ENCODE results near the gene ADARB2. TPM values are rescaled to one million over a fixed set of nuclear protein-coding genes. Genes with fewer than 3 reads are reported as not detected.
A peak's percentile ranks its signal among the peaks of the same experiment; 100 is the strongest.
"Not testable (repeated sequence)": the region's sequence is repeated elsewhere in the genome, so short reads cannot be mapped to it uniquely, and the experiment has no call there.

The ADARB2 gene
- total and polyA plus RNA-seq, 5 donors, result 0.53 to 1.6 (median 0.59) TPM

DNA sequence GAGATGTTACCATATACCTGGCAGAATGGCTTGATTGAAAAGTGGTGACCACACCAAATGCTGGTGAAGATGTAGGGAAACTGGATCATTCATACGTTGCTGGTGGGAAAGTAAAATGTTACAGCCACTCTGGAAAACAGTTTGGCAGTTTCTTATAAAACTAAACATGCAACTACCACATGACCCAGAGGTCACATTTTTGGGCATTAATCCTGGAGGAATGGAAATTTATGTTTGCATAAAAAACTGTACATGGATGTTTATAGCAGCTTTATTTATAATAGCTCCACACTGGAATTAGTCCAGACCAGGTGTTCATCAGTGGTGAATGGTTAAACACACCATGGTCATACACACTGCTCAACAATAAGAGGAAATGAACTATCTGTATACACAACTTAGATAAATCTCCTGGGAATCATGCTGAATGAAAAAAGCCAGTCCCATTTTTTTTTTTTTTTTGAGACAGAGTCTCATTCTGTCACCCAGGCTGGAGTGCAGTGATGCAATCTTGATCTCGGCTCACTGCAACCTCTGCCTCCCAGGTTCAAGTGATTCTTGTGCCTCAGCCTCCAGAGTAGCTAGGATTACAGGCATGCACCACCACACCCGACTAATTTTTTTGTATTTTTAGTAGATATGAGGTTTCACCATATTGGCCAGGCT is 309.7 kb downstream of the ADARB2 start:
- H3K27me3 ChIP-seq (ENCODE audit: control insufficient read depth, insufficient read depth); DNase-seq; H3K4me3 ChIP-seq (ENCODE audit: low read length); H3K27ac ChIP-seq (ENCODE audit: low read length); H3K9me3 ChIP-seq (ENCODE audit: control insufficient read depth, low read length); intact Hi-C loops (cut with DNase I); H3K4me1 ChIP-seq (ENCODE audit: control insufficient read depth, insufficient read depth, low read length); ATAC-seq: not testable (repeated sequence)
- WGBS, result 60% methylated on average over 3 of the region's 3 CpGs

DNA sequence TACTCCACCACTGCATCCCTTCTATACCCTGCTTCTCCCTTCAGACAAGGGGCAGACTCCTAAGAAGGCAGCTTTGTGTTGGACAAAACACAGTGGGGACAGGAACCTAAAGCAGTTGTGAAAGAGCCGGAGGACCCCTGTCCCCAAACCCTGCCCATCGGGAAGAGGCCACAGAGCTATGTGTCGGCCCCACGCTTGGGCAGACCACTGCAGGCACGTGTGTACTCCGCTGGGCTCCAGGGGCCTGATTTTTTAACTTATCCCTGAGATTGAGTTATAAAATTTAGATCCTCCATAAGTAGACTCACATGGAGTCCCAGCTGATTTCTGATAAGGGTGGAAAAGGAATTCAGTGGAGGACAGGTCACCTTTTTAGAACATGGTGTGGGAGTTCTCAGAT is 310.5 kb downstream of the ADARB2 start:
- Histone ChIP-seq H3K27ac (ENCODE audit: low read length) (no peak overlapping the region), H3K4me1 (ENCODE audit: control insufficient read depth, insufficient read depth, low read length) (no peaks in the 10 kb centered on the region), H3K9me3 (ENCODE audit: control insufficient read depth, low read length) (no peaks in the 10 kb centered on the region), H3K27me3 (ENCODE audit: control insufficient read depth, insufficient read depth) (no peaks in the 10 kb centered on the region), H3K4me3 (ENCODE audit: low read length) (no peak overlapping the region)
- ATAC-seq, result no peak
- DNase-seq, result no peak
- intact Hi-C loops (cut with DNase I), result no loop called here
- WGBS, result 81% methylated on average over 6 of the region's 6 CpGs

DNA sequence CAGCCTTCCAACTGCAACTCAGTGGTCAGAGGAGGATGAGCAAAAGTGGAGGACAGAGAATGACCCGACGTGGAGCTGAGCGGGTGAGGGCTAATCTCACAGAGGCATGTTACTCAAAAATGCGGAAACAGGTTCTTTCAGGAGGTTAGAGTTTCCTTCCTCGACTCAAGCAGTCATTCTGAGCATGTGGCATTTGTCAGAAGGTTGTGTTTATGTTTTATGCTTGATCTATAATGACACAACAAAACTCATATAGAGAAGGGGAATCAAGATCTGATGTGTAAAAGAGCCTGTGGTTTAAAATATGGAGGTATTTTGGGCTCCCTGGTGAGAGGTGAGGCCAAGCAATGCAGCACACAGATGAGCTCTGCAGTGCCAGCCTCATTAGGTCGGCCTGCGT is 311.4 kb downstream of the ADARB2 start:
- DNase-seq, result no peak
- H3K27ac ChIP-seq (ENCODE audit: low read length), result no peak overlapping the region
- no peak for ATAC-seq
- H3K27me3 ChIP-seq (ENCODE audit: control insufficient read depth, insufficient read depth), result no peaks in the 10 kb centered on the region
- intact Hi-C loops (cut with DNase I), result no loop called here
- 64% methylated on average over 7 of the region's 7 CpGs for WGBS
- no peaks in the 10 kb centered on the region for H3K4me1 ChIP-seq (ENCODE audit: control insufficient read depth, insufficient read depth, low read length)
- H3K4me3 ChIP-seq (ENCODE audit: low read length), result no peak overlapping the region
- H3K9me3 ChIP-seq (ENCODE audit: control insufficient read depth, low read length), result no peaks in the 10 kb centered on the region

DNA sequence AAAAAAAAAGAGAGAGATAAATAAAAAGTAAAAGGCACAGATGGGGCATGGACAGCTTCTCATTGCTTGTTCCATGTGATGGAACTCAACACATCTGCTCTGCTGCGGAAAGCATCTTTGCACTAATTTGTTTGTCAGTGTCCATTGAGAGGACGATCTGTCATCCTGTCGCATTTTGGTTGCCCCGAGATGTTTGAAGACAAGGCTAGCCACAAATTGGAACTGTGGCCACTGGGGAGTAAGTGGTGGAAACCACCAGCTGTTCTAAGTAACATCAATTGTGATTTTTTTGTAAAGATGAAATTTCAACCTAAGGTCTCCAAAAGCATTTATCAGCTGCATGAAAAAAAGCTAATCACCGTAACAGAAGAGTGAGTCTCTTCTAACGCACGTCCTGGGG is 312.7 kb downstream of the ADARB2 start:
- ATAC-seq (no peak), DNase-seq (no peak)
- WGBS, result 76% methylated on average over 7 of the region's 7 CpGs
- H3K9me3 ChIP-seq (ENCODE audit: control insufficient read depth, low read length), result no peaks in the 10 kb centered on the region
- intact Hi-C loops (cut with DNase I), result no loop called here
- no peaks in the 10 kb centered on the region for H3K27me3 ChIP-seq (ENCODE audit: control insufficient read depth, insufficient read depth)
- no peaks in the 10 kb centered on the region for H3K4me1 ChIP-seq (ENCODE audit: control insufficient read depth, insufficient read depth, low read length)
- H3K27ac ChIP-seq (ENCODE audit: low read length), result no peak overlapping the region
- no peak overlapping the region for H3K4me3 ChIP-seq (ENCODE audit: low read length)

DNA sequence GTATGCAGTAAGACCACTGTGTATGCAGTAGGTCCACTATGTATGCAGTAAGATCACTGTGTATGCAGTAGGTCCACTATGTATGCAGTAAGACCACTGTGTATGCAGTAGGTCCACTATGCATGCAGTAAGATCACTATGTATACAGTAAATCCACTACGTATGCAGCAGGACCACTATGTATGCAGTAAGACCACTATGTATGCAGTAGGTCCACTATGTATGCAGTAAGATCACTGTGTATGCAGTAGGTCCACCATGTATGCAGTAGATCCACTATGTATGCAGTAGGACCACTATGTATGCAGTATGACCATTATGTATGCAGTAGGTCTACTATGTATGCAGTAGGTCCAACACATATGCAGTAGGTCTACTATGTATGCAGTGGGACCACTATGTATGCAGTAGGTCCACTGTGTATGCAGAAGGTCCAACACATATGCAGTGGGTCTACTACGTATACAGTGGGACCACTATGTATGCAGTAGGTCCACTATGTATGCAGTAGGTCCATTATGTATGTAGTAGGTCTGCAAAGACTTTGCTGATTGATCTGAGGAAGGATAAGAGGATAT is 313.6 kb downstream of the ADARB2 start:
- DNase-seq (no peak), ATAC-seq (no peak)
- Histone ChIP-seq H3K4me1 (ENCODE audit: control insufficient read depth, insufficient read depth, low read length) (no peaks in the 10 kb centered on the region), H3K9me3 (ENCODE audit: control insufficient read depth, low read length) (no peaks in the 10 kb centered on the region), H3K4me3 (ENCODE audit: low read length) (no peak overlapping the region), H3K27ac (ENCODE audit: low read length) (no peak overlapping the region), H3K27me3 (ENCODE audit: control insufficient read depth, insufficient read depth) (no peaks in the 10 kb centered on the region)
- intact Hi-C loops (cut with DNase I), result no loop called here
- WGBS, result 95% methylated on average over 2 of the region's 2 CpGs

DNA sequence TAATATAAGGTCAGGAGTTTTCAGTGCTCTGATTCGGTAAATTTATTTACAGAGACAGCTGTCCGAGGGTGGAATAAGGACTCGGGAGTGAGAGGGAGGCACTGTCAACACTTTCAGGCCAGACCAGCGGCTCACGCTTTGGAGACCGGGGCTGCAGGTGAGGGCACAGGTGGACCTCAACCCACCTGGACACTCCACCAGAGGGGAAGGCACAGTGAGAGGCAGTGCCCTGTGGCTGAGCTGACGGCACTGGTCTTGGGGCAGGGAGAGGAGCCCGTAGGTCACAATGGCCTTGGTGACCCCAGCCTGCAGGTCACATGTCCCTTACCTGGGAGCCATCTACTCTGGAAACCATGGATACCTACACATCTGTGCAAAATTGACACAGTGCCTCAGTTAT is 315.1 kb downstream of the ADARB2 start:
- H3K27ac ChIP-seq (ENCODE audit: low read length), result no peak overlapping the region
- intact Hi-C loops (cut with DNase I), result no loop called here
- H3K4me1 ChIP-seq (ENCODE audit: control insufficient read depth, insufficient read depth, low read length), result no peaks in the 10 kb centered on the region
- H3K27me3 ChIP-seq (ENCODE audit: control insufficient read depth, insufficient read depth), result no peaks in the 10 kb centered on the region
- 85% methylated on average over 8 of the region's 8 CpGs for WGBS
- no peak overlapping the region for H3K4me3 ChIP-seq (ENCODE audit: low read length)
- ATAC-seq, result no peak
- H3K9me3 ChIP-seq (ENCODE audit: control insufficient read depth, low read length), result no peaks in the 10 kb centered on the region
- no peak for DNase-seq

DNA sequence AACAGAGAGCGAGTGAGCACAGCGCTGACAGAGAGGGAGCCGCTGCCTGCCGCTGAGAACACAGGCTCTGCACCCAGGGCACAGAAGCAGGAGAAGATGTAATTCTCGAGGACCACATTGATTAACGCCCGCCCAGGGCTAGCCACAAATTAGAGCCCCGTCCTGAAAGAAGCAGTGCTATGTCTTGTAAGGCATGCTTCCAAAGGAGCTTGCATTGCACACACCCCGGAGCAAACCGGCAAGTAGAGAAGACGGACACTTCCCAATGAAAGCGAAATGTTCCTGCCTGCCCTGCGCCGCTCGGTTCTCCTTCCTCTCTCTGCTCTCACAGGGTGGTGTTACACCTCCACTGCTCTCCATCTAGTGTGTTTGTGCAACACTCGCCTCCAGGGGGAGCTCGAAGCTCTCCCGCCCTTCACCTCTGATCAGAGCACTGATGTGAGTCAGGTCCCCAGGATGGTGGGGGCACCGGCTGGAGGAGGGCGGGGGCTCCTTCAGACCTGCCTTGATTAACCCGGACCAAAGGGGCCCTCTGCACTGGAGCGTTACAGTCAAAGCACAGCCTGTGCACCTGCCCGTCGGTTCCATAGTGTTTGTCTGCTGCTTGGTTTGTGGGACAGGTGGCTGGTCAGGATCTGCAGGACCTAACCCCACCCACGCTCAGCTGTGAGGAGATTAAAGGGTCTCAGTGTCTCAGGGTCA is 316.5 kb downstream of the ADARB2 start:
- no peaks in the 10 kb centered on the region for H3K4me1 ChIP-seq (ENCODE audit: control insufficient read depth, insufficient read depth, low read length)
- H3K27me3 ChIP-seq (ENCODE audit: control insufficient read depth, insufficient read depth), result no peaks in the 10 kb centered on the region
- H3K27ac ChIP-seq (ENCODE audit: low read length), result no peak overlapping the region
- H3K9me3 ChIP-seq (ENCODE audit: control insufficient read depth, low read length), result no peaks in the 10 kb centered on the region
- ATAC-seq, result peak; percentile 55 to 63
- intact Hi-C loops (cut with DNase I), result no loop called here
- WGBS, result 4% methylated on average over 25 of the region's 25 CpGs
- DNase-seq, result no peak
- H3K4me3 ChIP-seq (ENCODE audit: low read length), result no peak overlapping the region

DNA sequence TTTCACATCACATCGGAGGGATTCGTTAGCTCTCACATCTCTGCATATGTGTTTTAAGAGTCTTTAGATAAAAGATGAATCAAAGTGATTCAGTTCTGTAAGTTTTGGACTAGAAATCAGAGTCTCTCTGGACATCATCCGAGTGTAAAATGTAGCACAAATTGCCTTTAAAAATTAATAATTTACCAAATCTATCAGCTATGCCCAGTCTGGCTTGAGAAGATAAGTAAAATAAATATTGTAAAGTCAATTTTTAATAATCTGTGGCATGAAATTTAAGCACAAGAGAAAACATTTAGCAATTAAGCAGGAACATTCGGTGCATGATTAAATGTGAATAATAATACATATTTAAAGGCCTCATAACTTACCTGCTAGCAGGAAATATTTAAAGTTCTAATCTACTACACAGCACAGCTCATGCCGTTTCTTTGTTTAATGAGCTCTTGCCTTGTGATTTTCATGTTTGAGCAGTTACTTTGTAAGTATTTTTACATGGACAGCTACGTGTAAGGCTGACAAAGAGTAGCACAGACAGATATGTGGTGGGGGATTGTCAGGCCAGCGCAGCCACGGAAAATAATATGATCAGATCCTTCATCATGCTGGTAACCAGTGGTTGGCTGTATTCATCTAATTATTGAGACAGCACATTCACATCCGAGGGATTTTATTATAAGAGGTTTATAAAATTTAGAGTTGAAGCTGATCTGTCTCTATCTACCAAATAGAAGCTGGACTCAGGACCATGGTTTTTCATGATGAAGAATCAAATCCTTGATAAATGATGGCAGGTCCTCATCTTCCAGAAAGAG is 317.3 kb downstream of the ADARB2 start:
- intact Hi-C loops (cut with DNase I), result no loop called here
- ATAC-seq, result no peak
- Histone ChIP-seq H3K4me1 (ENCODE audit: control insufficient read depth, insufficient read depth, low read length) (no peaks in the 10 kb centered on the region), H3K27me3 (ENCODE audit: control insufficient read depth, insufficient read depth) (no peaks in the 10 kb centered on the region), H3K27ac (ENCODE audit: low read length) (no peak overlapping the region), H3K9me3 (ENCODE audit: control insufficient read depth, low read length) (no peaks in the 10 kb centered on the region), H3K4me3 (ENCODE audit: low read length) (no peak overlapping the region)
- 67% methylated on average over 9 of the region's 9 CpGs for WGBS
- DNase-seq, result no peak

DNA sequence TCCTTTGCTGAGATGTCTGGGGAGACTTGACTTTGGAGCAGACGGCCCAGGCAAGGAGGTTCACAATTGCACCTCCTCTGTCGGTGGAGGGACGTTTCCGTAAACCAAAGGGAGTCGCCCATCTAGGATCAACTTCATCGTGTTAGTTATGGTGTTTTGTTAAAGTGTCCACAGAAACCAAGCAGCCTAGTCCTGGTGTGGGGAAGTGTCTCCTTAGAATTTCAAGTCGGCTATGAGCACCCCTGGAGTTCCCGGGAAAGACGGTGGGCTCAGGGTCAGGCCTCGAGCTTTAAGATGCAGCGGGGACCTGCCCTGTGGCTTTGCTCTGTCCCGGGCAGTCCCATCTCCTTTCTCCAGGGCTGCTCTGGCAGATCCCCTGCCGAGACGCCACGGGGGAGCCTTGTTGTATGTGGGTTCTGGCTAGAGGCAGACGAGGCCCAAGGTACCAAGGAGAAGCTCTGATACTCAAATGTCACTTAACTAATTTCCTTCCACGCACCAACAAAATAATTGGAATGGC is 319.2 kb downstream of the ADARB2 start:
- H3K4me1 ChIP-seq (ENCODE audit: control insufficient read depth, insufficient read depth, low read length), result no peaks in the 10 kb centered on the region
- H3K27me3 ChIP-seq (ENCODE audit: control insufficient read depth, insufficient read depth), result no peaks in the 10 kb centered on the region
- WGBS, result 86% methylated on average over 17 of the region's 17 CpGs
- no peak for DNase-seq
- no peak overlapping the region for H3K4me3 ChIP-seq (ENCODE audit: low read length)
- no peak overlapping the region for H3K27ac ChIP-seq (ENCODE audit: low read length)
- intact Hi-C loops (cut with DNase I), result no loop called here
- ATAC-seq, result no peak
- no peaks in the 10 kb centered on the region for H3K9me3 ChIP-seq (ENCODE audit: control insufficient read depth, low read length)

DNA sequence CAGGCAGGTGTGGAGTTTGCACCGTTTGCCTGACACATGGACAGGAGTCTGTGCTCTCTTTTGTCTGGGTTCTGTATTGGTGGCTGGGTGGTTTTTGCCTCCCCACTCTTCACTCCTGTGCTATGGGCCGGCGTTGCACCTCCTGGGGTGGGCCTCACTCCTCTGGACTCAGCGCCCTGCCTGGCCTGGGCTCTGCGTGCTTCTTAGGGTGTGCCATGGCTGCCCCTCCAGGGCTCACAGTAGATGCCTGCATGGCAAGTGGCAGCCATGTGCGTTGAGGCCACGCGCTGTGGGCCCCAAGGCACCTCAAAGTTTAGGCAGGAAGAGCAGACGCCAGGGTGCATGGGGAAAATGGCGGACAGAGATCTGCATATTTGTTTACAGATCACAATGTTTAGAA is 319.8 kb downstream of the ADARB2 start:
- no peak overlapping the region for H3K27ac ChIP-seq (ENCODE audit: low read length)
- H3K4me3 ChIP-seq (ENCODE audit: low read length), result no peak overlapping the region
- intact Hi-C loops (cut with DNase I), result no loop called here
- no peak for ATAC-seq
- no peaks in the 10 kb centered on the region for H3K27me3 ChIP-seq (ENCODE audit: control insufficient read depth, insufficient read depth)
- WGBS, result 91% methylated on average over 10 of the region's 10 CpGs
- no peaks in the 10 kb centered on the region for H3K4me1 ChIP-seq (ENCODE audit: control insufficient read depth, insufficient read depth, low read length)
- no peak for DNase-seq
- H3K9me3 ChIP-seq (ENCODE audit: control insufficient read depth, low read length), result no peaks in the 10 kb centered on the region
